HG03521 (cell line): Measurements from ENCODE around the gene VSNL1.
"Not testable (repeated sequence)": the region's sequence is repeated elsewhere in the genome, so short reads cannot be mapped to it uniquely, and the experiment has no call there.

Experiments
- ATAC-seq: cut with Tn5 transposase; IDR thresholded peaks from one replicate; pipeline ENCODE4 v1.9.1; 2021; ENCODE audit warnings: mild to moderate bottlenecking, moderate library complexity; ENCODE audit not compliant: unreplicated experiment

Gene VSNL1

GRCh38 chr2:17541531-17541950, 1.0 kb downstream of the VSNL1 start:
- ATAC-seq, result no peak

- no peak for ATAC-seq
Observed at GRCh38 chr2:17542471-17542870, 2.0 kb downstream of the VSNL1 start.

GRCh38 chr2:17543131-17543660, 2.7 kb downstream of the VSNL1 start:
- ATAC-seq, result no peak

GRCh38 chr2:17543848-17544247, 3.4 kb downstream of the VSNL1 start:
- ATAC-seq, result no peak

- no peak for ATAC-seq
Observed at GRCh38 chr2:17544256-17544655, 3.8 kb downstream of the VSNL1 start.

GRCh38 chr2:17545680-17546613, 5.5 kb downstream of the VSNL1 start:
- ATAC-seq, result no peak

GRCh38 chr2:17547237-17547636, 6.7 kb downstream of the VSNL1 start:
- ATAC-seq, result no peak

- no peak for ATAC-seq
Observed at GRCh38 chr2:17547737-17548136, 7.2 kb downstream of the VSNL1 start.

GRCh38 chr2:17550907-17551306, 10.4 kb downstream of the VSNL1 start:
- ATAC-seq, result no peak

- ATAC-seq, result no peak
Observed at GRCh38 chr2:17555150-17555549, 14.7 kb downstream of the VSNL1 start.

GRCh38 chr2:17557596-17557995, 17.1 kb downstream of the VSNL1 start:
- ATAC-seq, result no peak

- ATAC-seq, result no peak
Observed at GRCh38 chr2:17558053-17558452, 17.6 kb downstream of the VSNL1 start.

GRCh38 chr2:17558878-17559277, 18.4 kb downstream of the VSNL1 start:
- no peak for ATAC-seq

GRCh38 chr2:17565726-17566125, 25.2 kb downstream of the VSNL1 start:
- not testable (repeated sequence) for ATAC-seq

- no peak for ATAC-seq
Observed at GRCh38 chr2:17571681-17572080, 31.2 kb downstream of the VSNL1 start.

- no peak for ATAC-seq
Observed at GRCh38 chr2:17573085-17573803, 32.7 kb downstream of the VSNL1 start.

GRCh38 chr2:17573804-17574175, 33.3 kb downstream of the VSNL1 start:
- ATAC-seq, result no peak

GRCh38 chr2:17574406-17575073, 34.0 kb downstream of the VSNL1 start:
- ATAC-seq, result no peak

- no peak for ATAC-seq
Observed at GRCh38 chr2:17576802-17577201, 36.3 kb downstream of the VSNL1 start.

GRCh38 chr2:17578466-17578928, 38.0 kb downstream of the VSNL1 start:
- peak; percentile 71 for ATAC-seq
